HG03280 (cell line): ENCODE measurements around the gene SIRT1.
"Not testable (repeated sequence)": the region's sequence is repeated elsewhere in the genome, so short reads cannot be mapped to it uniquely, and the experiment has no call there.

Experiments used
- ATAC-seq: cut with Tn5 transposase; IDR thresholded peaks from one replicate; pipeline ENCODE4 v1.9.1; 2021; ENCODE audit warnings: mild to moderate bottlenecking, moderate library complexity; ENCODE audit not compliant: unreplicated experiment

SIRT1 gene

GRCh38 chr10:67875340-67876238 is 8.9 kb upstream of the SIRT1 start:
- no peak for ATAC-seq

- ATAC-seq: not testable (repeated sequence)
Measured at GRCh38 chr10:67877421-67877820, 7.0 kb upstream of the SIRT1 start.

- no peak for ATAC-seq
Measured at GRCh38 chr10:67878133-67878532, 6.3 kb upstream of the SIRT1 start.

GRCh38 chr10:67883710-67884312 is 645 bp upstream of the SIRT1 start:
- no peak for ATAC-seq

GRCh38 chr10:67884842-67885670 is 600 bp downstream of the SIRT1 start:
- peak; percentile 61 for ATAC-seq

- no peak for ATAC-seq
Measured at GRCh38 chr10:67893637-67894036, 9.2 kb downstream of the SIRT1 start.

- no peak for ATAC-seq
Measured at GRCh38 chr10:67903581-67903980, 19.1 kb downstream of the SIRT1 start.

- no peak for ATAC-seq
Measured at GRCh38 chr10:67912331-67912946, 28.0 kb downstream of the SIRT1 start.

- ATAC-seq: no peak
Measured at GRCh38 chr10:67914777-67915340, 30.4 kb downstream of the SIRT1 start.

GRCh38 chr10:67917169-67917568 is 32.7 kb downstream of the SIRT1 start:
- no peak for ATAC-seq

- no peak for ATAC-seq
Measured at GRCh38 chr10:67917679-67918078, 33.2 kb downstream of the SIRT1 start.

- no peak for ATAC-seq
Measured at GRCh38 chr10:67921065-67921464, 36.6 kb downstream of the SIRT1 start.

GRCh38 chr10:67923551-67923950 is 39.1 kb downstream of the SIRT1 start:
- ATAC-seq: no peak

GRCh38 chr10:67924136-67924535 is 39.7 kb downstream of the SIRT1 start:
- ATAC-seq: no peak

- ATAC-seq: no peak
Measured at GRCh38 chr10:67925449-67926005, 41.1 kb downstream of the SIRT1 start.

GRCh38 chr10:67926951-67927350 is 42.5 kb downstream of the SIRT1 start:
- no peak for ATAC-seq

GRCh38 chr10:67933199-67933598 is 48.7 kb downstream of the SIRT1 start:
- no peak for ATAC-seq

GRCh38 chr10:67934336-67934735 is 49.9 kb downstream of the SIRT1 start:
- no peak for ATAC-seq

GRCh38 chr10:67935223-67935622 is 50.8 kb downstream of the SIRT1 start:
- ATAC-seq: no peak

GRCh38 chr10:67936416-67936815 is 52.0 kb downstream of the SIRT1 start:
- no peak for ATAC-seq
